Smooth muscle cell (in vitro differentiated cells): Measurements from ENCODE around the gene LRMDA. TPM values are rescaled to one million over a fixed set of nuclear protein-coding genes. Genes with fewer than 3 reads are reported as not detected.

Experiments
- DNase-seq: peaks from one replicate; lab custom pipeline; 2025; ENCODE audit not compliant: unreplicated experiment; lab: John Stamatoyannopoulos, UW
- H2AFZ ChIP-seq: fragments of 200-600 bp; sonication (generic); 2 replicates; pipeline ENCODE4 v1.6.0; 2016; ENCODE audit warnings: antibody characterized with exemption, low read depth, mild to moderate bottlenecking
- H3F3A ChIP-seq: fragments of 200-600 bp; sonication (generic); 2 replicates; pipeline ENCODE4 v1.6.0; 2017; ENCODE audit warnings: antibody characterized with exemption, low read depth
- H3K27ac ChIP-seq: fragments of 200-600 bp; sonication (generic); 2 replicates; pipeline ENCODE4 v1.5.1; 2016; ENCODE audit warnings: low read depth, mild to moderate bottlenecking
- H3K27me3 ChIP-seq: fragments of 200-600 bp; sonication (generic); 2 replicates; pipeline ENCODE4 v1.6.1; 2016; ENCODE audit warnings: low read depth, mild to moderate bottlenecking
- H3K36me3 ChIP-seq: fragments of 200-600 bp; sonication (generic); 2 replicates; pipeline ENCODE4 v1.5.1; 2016; ENCODE audit warnings: low read depth
- H3K4me1 ChIP-seq: fragments of 200-600 bp; sonication (generic); 2 replicates; pipeline ENCODE4 v1.5.1; 2016; ENCODE audit warnings: low read depth
- H3K4me2 ChIP-seq: fragments of 200-600 bp; sonication (generic); 2 replicates; pipeline ENCODE4 v1.6.0; 2016; ENCODE audit warnings: mild to moderate bottlenecking
- H3K4me3 ChIP-seq: fragments of 200-600 bp; sonication (generic); 2 replicates; pipeline ENCODE4 v1.5.1; 2016; ENCODE audit warnings: mild to moderate bottlenecking
- H3K79me2 ChIP-seq: fragments of 200-600 bp; sonication (generic); 2 replicates; pipeline ENCODE4 v1.6.0; 2016; ENCODE audit warnings: low read depth, mild to moderate bottlenecking
- H3K9ac ChIP-seq: fragments of 200-600 bp; sonication (generic); 2 replicates; pipeline ENCODE4 v1.6.0; 2016; ENCODE audit warnings: low read depth
- H3K9me3 ChIP-seq: fragments of 200-600 bp; sonication (generic); replicated peaks from 2 replicates; pipeline ENCODE4 v1.5.1; 2016; ENCODE audit warnings: low read depth
- H4K20me1 ChIP-seq: fragments of 200-600 bp; sonication (generic); 2 replicates; pipeline ENCODE4 v1.6.0; 2016; ENCODE audit warnings: low read depth
- WGBS: methylation state at CpG from one replicate; pipeline ENCODE4 v1.1.7; 2016; ENCODE audit warnings: low lambda C conversion rate; 5-methylcytosine and 5-hydroxymethylcytosine counted together
- polyA plus RNA-seq: library from polyadenylated mRNA; unstranded; fragments of >200 nt; fragmentation: Nextera tagmentation; extraction: Ambion mirVana; gene quantifications from 2 replicates; pipeline ENCODE4 v1.2.1, GENCODE V29; 2016
- total RNA-seq: library from RNA; depleted of rRNA; stranded (reverse); fragments of >200 nt; gene quantifications from 2 replicates; pipeline ENCODE4 v1.2.3, GENCODE V29; 2014
- TF ChIP-seq, protein P1 (sequence below): fragments of 200-600 bp; sonication (generic); IDR thresholded peaks from 2 replicates; pipeline ENCODE4 v1.5.1; 2017; ENCODE audit warnings: borderline replicate concordance, mild to moderate bottlenecking, antibody characterized with exemption; ENCODE audit not compliant: insufficient read depth, poor library complexity, severe bottlenecking

Gene LRMDA
- total and polyA plus RNA-seq, 2 experiments from 2014 or later, result 1.5 to 1.6 TPM

DNA sequence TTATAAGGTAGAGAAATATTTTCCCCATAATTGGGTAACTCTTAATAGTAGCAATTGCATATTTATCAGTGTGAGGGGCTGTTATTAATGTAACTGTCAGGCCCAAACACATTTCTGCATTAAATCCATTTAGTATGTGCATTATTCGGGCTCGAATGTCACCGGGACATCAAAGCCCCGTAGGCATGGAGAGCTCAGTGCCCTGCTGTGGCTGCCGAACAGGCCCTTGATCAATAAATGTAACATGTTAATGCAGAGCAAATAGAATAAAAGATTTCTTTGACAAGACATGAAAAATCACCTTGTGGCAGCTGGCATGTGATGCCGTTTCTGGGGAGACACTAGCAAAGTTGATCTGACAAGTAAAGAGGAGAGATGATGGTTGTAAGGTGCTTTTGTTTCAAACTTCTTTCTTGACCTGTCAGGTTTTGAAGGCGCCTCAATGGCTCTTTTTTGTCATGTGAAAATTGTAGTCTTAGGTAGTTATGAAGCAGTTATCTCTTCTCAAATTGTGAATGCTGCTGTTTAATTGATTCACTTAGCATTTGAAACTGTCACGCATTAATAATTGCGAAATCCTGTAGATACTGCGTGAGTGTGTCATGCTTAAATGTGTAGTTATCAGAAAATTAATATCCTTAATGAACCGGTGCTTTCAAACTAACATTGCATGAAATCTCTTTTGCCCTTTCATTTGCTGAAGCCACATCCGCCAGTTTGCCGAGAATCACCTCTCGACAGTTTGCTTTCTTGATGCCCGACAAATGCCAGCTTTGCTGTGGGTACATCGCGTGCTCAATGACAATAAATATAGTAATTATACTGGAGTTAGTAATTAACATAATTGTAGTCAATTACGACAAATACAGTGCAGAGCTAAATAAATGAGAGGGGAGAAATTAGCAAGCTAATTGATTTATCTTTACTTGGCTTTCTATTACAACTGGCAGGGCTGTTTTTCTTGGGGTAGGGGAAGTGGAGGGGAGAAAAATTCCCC lies 19.5 kb downstream of the LRMDA start:
- Histone ChIP-seq H3K79me2 (no peaks in the 10 kb centered on the region), H3K4me2 (no peak overlapping the region), H3K27me3 (peaks cover 40% of the 10 kb centered on the region), H3K27ac (no peak overlapping the region), H3K9me3 (no peaks in the 10 kb centered on the region), H2AFZ (no peak overlapping the region), H3K4me3 (no peak overlapping the region), H3K36me3 (peaks cover 4% of the 10 kb centered on the region), H3K9ac (no peak overlapping the region), H3K4me1 (peaks cover 25% of the 10 kb centered on the region), H3F3A (no peaks in the 10 kb centered on the region), H4K20me1 (no peaks in the 10 kb centered on the region)
- TF ChIP-seq, protein P1, sequence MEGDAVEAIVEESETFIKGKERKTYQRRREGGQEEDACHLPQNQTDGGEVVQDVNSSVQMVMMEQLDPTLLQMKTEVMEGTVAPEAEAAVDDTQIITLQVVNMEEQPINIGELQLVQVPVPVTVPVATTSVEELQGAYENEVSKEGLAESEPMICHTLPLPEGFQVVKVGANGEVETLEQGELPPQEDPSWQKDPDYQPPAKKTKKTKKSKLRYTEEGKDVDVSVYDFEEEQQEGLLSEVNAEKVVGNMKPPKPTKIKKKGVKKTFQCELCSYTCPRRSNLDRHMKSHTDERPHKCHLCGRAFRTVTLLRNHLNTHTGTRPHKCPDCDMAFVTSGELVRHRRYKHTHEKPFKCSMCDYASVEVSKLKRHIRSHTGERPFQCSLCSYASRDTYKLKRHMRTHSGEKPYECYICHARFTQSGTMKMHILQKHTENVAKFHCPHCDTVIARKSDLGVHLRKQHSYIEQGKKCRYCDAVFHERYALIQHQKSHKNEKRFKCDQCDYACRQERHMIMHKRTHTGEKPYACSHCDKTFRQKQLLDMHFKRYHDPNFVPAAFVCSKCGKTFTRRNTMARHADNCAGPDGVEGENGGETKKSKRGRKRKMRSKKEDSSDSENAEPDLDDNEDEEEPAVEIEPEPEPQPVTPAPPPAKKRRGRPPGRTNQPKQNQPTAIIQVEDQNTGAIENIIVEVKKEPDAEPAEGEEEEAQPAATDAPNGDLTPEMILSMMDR, result no peak
- no peak for DNase-seq
- WGBS, result 52% methylated on average over 18 of the region's 18 CpGs

DNA sequence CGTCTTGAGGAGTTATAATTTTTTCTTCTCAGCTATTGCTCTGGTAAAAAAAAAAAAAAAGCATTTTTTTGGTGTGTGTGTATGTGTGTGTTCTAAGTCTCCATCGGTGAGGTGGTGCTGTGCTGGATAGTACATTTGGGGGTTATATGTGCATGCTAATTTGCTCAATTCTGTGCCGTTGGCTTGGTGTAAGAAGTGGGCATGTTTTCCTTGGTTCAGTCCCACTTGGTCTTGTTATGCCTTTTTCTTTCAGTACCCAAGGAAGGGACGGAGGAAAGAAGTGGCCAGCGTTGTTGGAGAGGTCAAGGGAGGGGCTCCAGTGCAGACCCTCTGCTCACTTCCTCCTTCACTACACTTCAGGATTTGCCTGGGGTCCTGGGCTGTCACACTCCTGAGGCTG lies 20.4 kb downstream of the LRMDA start:
- H3K4me2 ChIP-seq, result peak overlapping the region; percentile 73

DNA sequence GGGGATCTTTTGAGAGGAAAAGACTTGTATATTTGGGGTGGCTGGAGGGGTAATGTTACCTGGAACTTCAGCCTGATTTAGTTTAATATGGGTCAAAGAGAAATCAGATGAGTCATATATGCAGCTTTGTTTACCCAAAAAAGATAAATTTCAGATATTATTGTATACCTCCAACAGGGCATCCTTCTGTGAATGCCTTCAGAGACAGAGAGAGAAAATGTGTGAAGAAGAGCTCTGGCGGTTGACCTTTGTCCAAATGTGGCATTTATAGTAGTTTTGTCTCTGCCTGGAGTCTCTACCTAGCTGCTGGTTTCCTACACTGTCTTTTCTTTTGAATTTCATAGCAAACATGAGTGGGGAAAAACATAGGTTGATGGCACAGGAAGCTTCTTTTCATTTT lies 21.6 kb downstream of the LRMDA start:
- no peaks in the 10 kb centered on the region for H3K36me3 ChIP-seq
- H3K27ac ChIP-seq, result no peak overlapping the region
- no peak overlapping the region for H3K4me2 ChIP-seq
- no peaks in the 10 kb centered on the region for H3F3A ChIP-seq
- no peaks in the 10 kb centered on the region for H3K79me2 ChIP-seq
- no peak overlapping the region for H3K4me3 ChIP-seq
- DNase-seq, result no peak
- no peaks in the 10 kb centered on the region for H3K9me3 ChIP-seq
- TF ChIP-seq, protein P1, result no peak
- H3K27me3 ChIP-seq, result peaks cover 40% of the 10 kb centered on the region
- no peaks in the 10 kb centered on the region for H4K20me1 ChIP-seq
- peaks cover 25% of the 10 kb centered on the region for H3K4me1 ChIP-seq
- H2AFZ ChIP-seq, result no peak overlapping the region
- WGBS, result 93% methylated on average over 1 of the region's 1 CpG
- H3K9ac ChIP-seq, result no peak overlapping the region

More for the DNA sequence above, 20.4 kb downstream of the LRMDA start:
- Histone ChIP-seq H3K79me2 (no peaks in the 10 kb centered on the region), H3F3A (no peaks in the 10 kb centered on the region), H3K36me3 (no peaks in the 10 kb centered on the region), H3K27me3 (peaks cover 40% of the 10 kb centered on the region), H3K4me3 (peak overlapping the region; percentile 13), H3K4me1 (peaks cover 25% of the 10 kb centered on the region), H3K9ac (no peak overlapping the region), H4K20me1 (no peaks in the 10 kb centered on the region), H2AFZ (no peak overlapping the region), H3K27ac (no peak overlapping the region), H3K9me3 (no peaks in the 10 kb centered on the region)
- 31% methylated on average over 5 of the region's 5 CpGs for WGBS
- TF ChIP-seq, protein P1, result no peak
- DNase-seq, result no peak
